ENCODE data around the gene CTNNAL1. TPM values are rescaled to one million over a fixed set of nuclear protein-coding genes. Genes with fewer than 3 reads are reported as not detected.

CTNNAL1 gene
- total and polyA plus RNA-seq, 2 of the 8 experiments (the other 6 are each of a cell fraction or from before 2014, with no cell fraction given): 23.2 to 66.1 TPM

GRCh38 chr9:108973895-108974294 is 39.4 kb downstream of the CTNNAL1 start (continued):
- TF ChIP-seq CBX8 (IDR thresholded peaks at IDR 0.05; ENCODE audit: borderline replicate concordance, low read depth, low read length) (no peak), HDAC6 (IDR thresholded peaks at IDR 0.05; ENCODE audit: low read depth, low read length) (no peak)
